Thymus (tissue), 11 donors: Measurements from ENCODE around the gene SLC25A19. TPM values are rescaled to one million over a fixed set of nuclear protein-coding genes. Genes with fewer than 3 reads are reported as not detected.

ENCODE experiments used
- DNase-seq, 9 donors: peaks; one replicate each; pipeline ENCODE4 v3.0.0-alpha.2; 2013; ENCODE audit warnings: low spot score in 9 of 9, low read depth in 6 of 9, missing footprints in 1 of 9
- H3K27ac ChIP-seq, 2 donors: one replicate each; pipeline ENCODE4 v1.5.1; 2013; ENCODE audit warnings: control low read depth in 1 of 2, low read depth in 1 of 2, low read length in 1 of 2, mild to moderate bottlenecking in 1 of 2, moderate library complexity in 1 of 2
- H3K27me3 ChIP-seq, 2 donors: one replicate each; pipeline ENCODE4 v1.5.1; 2013; ENCODE audit warnings: low read length in 1 of 2; ENCODE audit not compliant: control insufficient read depth in 2 of 2, insufficient read depth in 1 of 2
- H3K36me3 ChIP-seq, 2 donors: one replicate each; pipeline ENCODE4 v1.5.1; 2013; ENCODE audit warnings: low read length in 1 of 2, mild to moderate bottlenecking in 1 of 2, moderate library complexity in 1 of 2; ENCODE audit not compliant: control insufficient read depth in 2 of 2, insufficient read depth in 2 of 2
- H3K4me1 ChIP-seq, 2 donors: one replicate each; pipeline ENCODE4 v1.5.1; 2013; ENCODE audit warnings: low read length in 2 of 2; ENCODE audit not compliant: control insufficient read depth in 2 of 2, insufficient read depth in 2 of 2
- H3K4me3 ChIP-seq, 2 donors: one replicate each; pipeline ENCODE4 v1.5.1; 2013; ENCODE audit warnings: low read length in 2 of 2, control low read depth in 1 of 2, mild to moderate bottlenecking in 1 of 2
- H3K9me3 ChIP-seq, 2 donors: one replicate each; pipeline ENCODE4 v1.5.1; 2013; ENCODE audit warnings: low read length in 1 of 2, mild to moderate bottlenecking in 1 of 2; ENCODE audit not compliant: control insufficient read depth in 2 of 2, insufficient read depth in 1 of 2
- WGBS: extraction: QIAGEN DNeasy Blood & Tissue Kit; methylation state at CpG from one replicate; pipeline ENCODE4 v1.1.7; 2013; 5-methylcytosine and 5-hydroxymethylcytosine counted together
- polyA plus RNA-seq: library from polyadenylated mRNA; stranded (reverse); fragments of 200-250 nt; gene quantifications from one replicate; pipeline ENCODE4 v1.2.3, GENCODE V29; 2013
- total RNA-seq: library from RNA; stranded (reverse); fragments of 120-200 nt; gene quantifications from one replicate; pipeline ENCODE4 v1.2.4, GENCODE V29; 2013
- donor health status: healthy.

Gene SLC25A19
- total and polyA plus RNA-seq, 2 donors, result 15.4 to 18.3 TPM

DNA sequence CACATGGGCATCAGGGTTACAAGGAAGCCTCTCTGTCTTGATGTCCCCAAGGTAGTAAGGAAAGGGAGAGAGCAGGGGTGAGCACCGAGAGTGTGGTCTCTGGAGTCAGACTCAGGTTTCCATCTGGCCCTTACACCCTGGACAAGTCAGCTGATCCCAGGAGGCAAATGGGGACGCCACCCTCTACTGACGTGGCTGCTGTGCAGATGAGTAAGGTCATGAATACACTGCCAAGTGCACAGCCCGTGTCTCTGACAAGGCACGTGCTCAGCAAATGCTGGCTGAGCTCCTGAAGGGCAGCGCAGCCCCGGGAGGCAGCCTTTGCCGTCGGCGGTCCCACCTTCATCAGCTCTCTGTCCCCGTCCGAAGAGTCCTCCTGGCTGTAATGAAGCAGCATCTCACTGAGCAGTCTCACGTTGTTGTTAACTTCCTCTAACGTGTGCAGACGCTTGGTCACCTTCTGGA, 47.2 kb downstream of the SLC25A19 start:
- peaks cover 26 to 43% of the 10 kb centered on the region in 2 donors for H3K4me1 ChIP-seq
- 97% methylated on average over 15 of the region's 15 CpGs for WGBS
- no peaks in the 10 kb centered on the region for H3K9me3 ChIP-seq
- no peak for DNase-seq
- no peak overlapping the region for H3K4me3 ChIP-seq
- no peaks in the 10 kb centered on the region for H3K27me3 ChIP-seq
- H3K27ac ChIP-seq, result no peak overlapping the region
- H3K36me3 ChIP-seq, result peaks cover 87 to 95% of the 10 kb centered on the region in 2 donors

DNA sequence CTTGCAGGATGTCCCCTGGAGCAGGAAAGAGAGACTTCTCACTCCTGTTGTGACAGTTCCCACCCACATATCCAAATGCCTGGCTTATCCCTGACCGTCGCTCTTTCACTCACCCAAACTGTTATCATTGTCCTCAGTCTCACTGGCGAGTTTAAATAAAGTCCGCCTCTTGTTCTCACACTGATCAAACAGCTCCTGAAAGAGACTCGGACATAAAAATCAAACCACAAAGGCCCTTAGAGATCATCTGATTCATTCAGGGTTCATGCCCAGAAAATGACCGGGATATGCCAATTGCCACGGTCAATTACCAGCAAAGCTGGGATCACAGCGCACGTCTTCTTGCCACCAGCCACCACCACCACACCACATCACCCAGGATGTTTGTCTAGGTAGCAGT, 47.7 kb downstream of the SLC25A19 start:
- 96% methylated on average over 9 of the region's 9 CpGs for WGBS
- H3K4me1 ChIP-seq, result peaks cover 26 to 43% of the 10 kb centered on the region in 2 donors
- H3K4me3 ChIP-seq, result no peak overlapping the region
- no peaks in the 10 kb centered on the region for H3K9me3 ChIP-seq
- no peak overlapping the region for H3K27ac ChIP-seq
- no peaks in the 10 kb centered on the region for H3K27me3 ChIP-seq
- no peak for DNase-seq
- H3K36me3 ChIP-seq, result peaks cover 90 to 99% of the 10 kb centered on the region in 2 donors

DNA sequence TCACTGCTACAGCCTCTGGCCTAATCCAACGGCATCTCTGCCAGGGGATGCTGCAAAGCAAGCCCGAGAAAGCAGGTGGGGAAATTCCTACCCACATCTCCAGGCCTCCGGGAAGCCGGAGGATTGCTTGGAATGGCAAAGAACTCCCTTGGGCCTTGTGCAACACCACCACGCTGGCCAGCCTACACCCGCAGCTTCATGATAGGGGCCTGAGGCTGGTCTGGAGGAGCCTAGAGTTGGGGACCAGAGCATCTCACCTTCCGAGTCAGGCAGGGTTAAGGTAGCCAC, 48.1 kb downstream of the SLC25A19 start:
- DNase-seq, result no peak
- 96% methylated on average over 7 of the region's 7 CpGs for WGBS
- Histone ChIP-seq H3K27ac (no peak overlapping the region), H3K27me3 (no peaks in the 10 kb centered on the region), H3K4me3 (no peak overlapping the region), H3K4me1 (peaks cover 26 to 40% of the 10 kb centered on the region in 2 donors), H3K36me3 (peaks cover 90 to 99% of the 10 kb centered on the region in 2 donors), H3K9me3 (no peaks in the 10 kb centered on the region)

DNA sequence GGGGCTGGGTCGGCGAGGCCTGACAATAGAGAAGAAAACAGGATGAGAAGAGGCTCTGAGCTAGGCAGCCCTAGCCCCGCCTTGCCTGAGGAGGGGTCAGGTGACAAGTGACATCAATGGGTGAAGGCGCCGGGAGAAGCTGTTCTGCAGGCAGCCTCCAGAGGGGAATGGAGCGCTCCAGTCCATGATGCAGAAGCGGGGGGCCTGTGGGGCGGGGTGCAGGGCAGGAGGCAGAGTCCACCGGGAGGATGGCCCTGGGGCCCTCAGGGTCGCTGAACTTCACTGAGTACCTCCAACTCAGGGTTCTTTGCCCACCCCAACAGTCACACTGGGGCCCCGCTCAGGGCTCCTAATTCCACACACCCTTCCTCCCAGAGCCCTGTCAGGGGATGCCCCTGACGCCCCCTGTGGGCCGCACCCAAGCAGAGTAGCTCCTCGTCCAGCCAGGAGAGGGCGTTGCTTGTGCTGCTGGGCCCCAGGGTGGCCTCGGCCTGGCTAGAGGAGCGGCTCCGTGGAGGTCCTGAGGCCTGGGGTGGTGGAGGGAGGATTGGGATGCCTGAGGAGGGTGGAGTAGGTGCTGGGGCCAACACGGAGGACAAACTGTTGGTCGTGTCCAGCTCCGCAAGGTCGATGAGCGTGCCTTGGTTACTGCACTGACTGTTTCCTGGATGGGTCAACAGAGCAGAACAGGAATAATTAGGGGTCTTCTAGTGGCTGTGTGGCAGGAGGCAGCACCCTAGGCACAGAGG, 48.7 kb downstream of the SLC25A19 start:
- peaks cover 89 to 99% of the 10 kb centered on the region in 2 donors for H3K36me3 ChIP-seq
- no peaks in the 10 kb centered on the region for H3K9me3 ChIP-seq
- H3K27me3 ChIP-seq, result no peaks in the 10 kb centered on the region
- peaks cover 24 to 34% of the 10 kb centered on the region in 2 donors for H3K4me1 ChIP-seq
- H3K4me3 ChIP-seq, result no peak overlapping the region
- no peak overlapping the region for H3K27ac ChIP-seq
- 88% methylated on average over 23 of the region's 23 CpGs for WGBS
- DNase-seq, result peak in 1 of 9 donors; percentile 29

DNA sequence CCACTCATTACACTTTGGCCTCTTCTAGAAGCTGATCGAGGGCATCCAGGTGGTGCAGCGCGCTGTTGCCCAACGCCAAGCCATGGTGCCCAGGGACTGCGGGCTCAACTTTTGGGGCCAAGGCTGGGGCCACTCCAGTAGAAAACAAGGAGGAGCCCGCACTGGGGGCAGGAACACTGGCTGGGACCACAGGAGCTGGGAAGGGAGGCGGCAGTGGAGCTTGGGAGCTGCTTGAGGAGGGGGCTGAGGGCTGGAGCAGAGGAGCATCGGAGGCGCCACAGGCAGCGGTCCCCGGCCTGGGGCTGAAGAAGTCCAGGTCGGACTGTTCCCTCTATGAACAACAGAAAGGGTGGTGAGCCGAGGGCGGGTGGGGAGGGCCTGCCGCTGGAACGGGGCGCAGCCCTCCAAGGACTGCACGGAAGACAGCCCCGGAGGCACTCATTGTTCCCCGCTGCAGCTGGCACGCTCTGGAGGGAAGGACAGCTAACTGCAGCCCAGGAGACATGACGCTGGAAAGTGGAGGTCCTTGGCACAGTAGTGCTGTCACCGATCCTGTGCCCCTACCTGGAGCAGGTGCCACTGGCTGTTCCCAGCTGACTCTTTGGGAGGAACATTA, 49.3 kb downstream of the SLC25A19 start:
- H3K36me3 ChIP-seq, result peaks cover 91 to 99% of the 10 kb centered on the region in 2 donors
- H3K4me1 ChIP-seq, result peaks cover 17 to 28% of the 10 kb centered on the region in 2 donors
- no peak for DNase-seq
- no peak overlapping the region for H3K4me3 ChIP-seq
- H3K27me3 ChIP-seq, result no peaks in the 10 kb centered on the region
- WGBS, result 98% methylated on average over 23 of the region's 23 CpGs
- no peaks in the 10 kb centered on the region for H3K9me3 ChIP-seq
- H3K27ac ChIP-seq, result no peak overlapping the region

DNA sequence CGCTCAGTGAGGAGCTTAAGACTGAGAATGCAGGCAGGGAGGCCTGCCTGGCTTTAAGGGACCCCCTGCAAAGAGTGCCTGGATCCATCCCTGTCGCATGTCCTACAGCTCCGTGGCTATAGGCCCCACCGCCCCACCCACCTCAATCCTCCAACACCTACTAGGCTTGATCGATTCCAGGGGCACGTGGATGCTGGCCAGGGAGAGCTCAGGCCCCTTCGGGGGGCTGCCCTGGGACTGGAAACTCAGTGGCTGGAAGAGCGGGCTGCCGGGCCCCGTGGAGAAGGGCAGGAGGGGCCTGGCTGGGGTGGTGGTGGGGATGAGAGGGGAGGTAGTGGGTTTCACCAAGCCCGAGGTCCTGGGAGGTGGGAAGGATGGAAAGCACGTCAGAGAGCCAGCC, 50.0 kb downstream of the SLC25A19 start:
- H3K9me3 ChIP-seq, result no peaks in the 10 kb centered on the region
- peaks cover 10 to 21% of the 10 kb centered on the region in 2 donors for H3K4me1 ChIP-seq
- no peak overlapping the region for H3K27ac ChIP-seq
- H3K27me3 ChIP-seq, result no peaks in the 10 kb centered on the region
- H3K4me3 ChIP-seq, result no peak overlapping the region
- 96% methylated on average over 12 of the region's 12 CpGs for WGBS
- H3K36me3 ChIP-seq, result peaks cover 93 to 100% of the 10 kb centered on the region in 2 donors
- DNase-seq, result no peak

DNA sequence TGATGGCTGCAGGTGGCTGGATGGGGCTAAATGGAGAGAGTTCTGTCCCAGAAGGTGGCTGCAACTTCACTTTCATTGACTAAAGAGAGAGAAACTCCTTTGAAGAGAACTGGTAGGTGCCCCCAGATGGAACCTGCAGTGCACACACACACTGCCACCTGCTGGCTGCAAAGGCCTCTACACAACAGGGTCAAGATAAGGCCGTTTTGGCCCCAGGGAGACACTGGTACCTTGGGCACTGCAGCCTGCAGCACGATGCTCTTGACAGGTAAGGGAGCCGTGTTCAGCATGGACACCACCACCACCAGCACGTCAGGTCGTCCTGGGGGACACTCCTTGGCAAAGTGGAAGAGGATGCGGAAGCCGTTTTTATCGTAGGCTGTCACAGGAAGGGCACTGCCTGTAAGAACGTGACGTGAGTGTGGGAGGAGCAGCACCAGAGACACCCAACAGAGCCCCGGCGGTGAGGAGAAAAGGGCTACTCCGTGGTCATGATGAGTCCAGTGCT, 50.5 kb downstream of the SLC25A19 start:
- DNase-seq, result peak in 7 of 9 donors; percentile 45 to 73 (median 58)
- peaks cover 6 to 16% of the 10 kb centered on the region in 2 donors for H3K4me1 ChIP-seq
- H3K36me3 ChIP-seq, result peaks cover 96 to 97% of the 10 kb centered on the region in 2 donors
- WGBS, result 77% methylated on average over 13 of the region's 13 CpGs
- no peaks in the 10 kb centered on the region for H3K9me3 ChIP-seq
- no peaks in the 10 kb centered on the region for H3K27me3 ChIP-seq
- H3K27ac ChIP-seq, result no peak overlapping the region
- H3K4me3 ChIP-seq, result no peak overlapping the region

DNA sequence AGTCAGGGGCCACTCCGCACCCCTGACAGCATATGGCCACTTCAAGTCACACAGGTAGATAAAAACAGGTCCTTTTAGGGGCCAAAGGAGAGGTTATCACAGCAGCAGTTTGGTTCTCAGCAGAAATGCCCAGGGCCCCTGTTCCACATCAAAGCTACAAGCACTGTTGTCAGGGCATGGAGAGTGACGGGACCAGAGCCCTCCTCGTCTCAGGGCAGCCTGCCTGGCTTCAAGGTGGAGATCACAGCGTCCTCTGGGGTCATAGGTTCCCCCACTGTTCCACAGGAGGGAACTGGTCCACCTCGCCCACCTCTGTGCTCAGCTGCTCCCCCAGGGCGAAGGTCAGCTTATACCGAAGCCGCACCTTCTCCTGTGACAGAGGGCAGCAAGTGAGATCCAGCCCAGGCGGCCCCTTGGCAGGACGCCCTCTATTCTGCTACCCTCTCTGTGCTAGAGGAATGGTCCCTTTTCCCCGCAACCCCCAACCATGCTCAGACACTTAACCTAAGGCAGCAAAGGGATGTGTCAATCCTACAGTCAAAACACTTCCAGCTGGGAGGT, 51.1 kb downstream of the SLC25A19 start:
- Histone ChIP-seq H3K4me3 (no peak overlapping the region), H3K4me1 (peaks cover 2 to 10% of the 10 kb centered on the region in 2 donors), H3K27ac (no peak overlapping the region), H3K9me3 (no peaks in the 10 kb centered on the region), H3K27me3 (no peaks in the 10 kb centered on the region), H3K36me3 (peaks cover 91 to 92% of the 10 kb centered on the region in 2 donors)
- DNase-seq, result no peak
- WGBS, result 96% methylated on average over 11 of the region's 11 CpGs
